Stimulated activated CD4-positive, alpha-beta T cell treated with anti-CD3 and anti-CD28 coated beads, TNF-alpha, amount 100 ng/mL, for 48 hours (primary cell): Measurements from ENCODE around the gene LRRN3.

Source experiments
- DNase-seq, 3 donors: peaks; one replicate each; pipeline ENCODE4 v3.0.0-alpha.2; 2020; ENCODE audit warnings: low read depth in 3 of 3

The LRRN3 gene

GRCh38 chr7:111164442-111164841, 73.5 kb downstream of the LRRN3 start:
- no peak for DNase-seq

GRCh38 chr7:111168182-111168581, 77.3 kb downstream of the LRRN3 start:
- DNase-seq = no peak

- no peak for DNase-seq
Measured at GRCh38 chr7:111172564-111173257, 81.8 kb downstream of the LRRN3 start.

- no peak for DNase-seq
Measured at GRCh38 chr7:111173528-111173927, 82.6 kb downstream of the LRRN3 start.

GRCh38 chr7:111173990-111174389, 83.1 kb downstream of the LRRN3 start:
- no peak for DNase-seq

GRCh38 chr7:111174510-111174909, 83.6 kb downstream of the LRRN3 start:
- no peak for DNase-seq
